ENCODE results near the gene TFG.

Gene TFG

GRCh38 chr3:100756441-100756840 is 47.1 kb downstream of the TFG start:
- DNase-seq (ENCODE audit: low spot score), result no peak

DNA sequence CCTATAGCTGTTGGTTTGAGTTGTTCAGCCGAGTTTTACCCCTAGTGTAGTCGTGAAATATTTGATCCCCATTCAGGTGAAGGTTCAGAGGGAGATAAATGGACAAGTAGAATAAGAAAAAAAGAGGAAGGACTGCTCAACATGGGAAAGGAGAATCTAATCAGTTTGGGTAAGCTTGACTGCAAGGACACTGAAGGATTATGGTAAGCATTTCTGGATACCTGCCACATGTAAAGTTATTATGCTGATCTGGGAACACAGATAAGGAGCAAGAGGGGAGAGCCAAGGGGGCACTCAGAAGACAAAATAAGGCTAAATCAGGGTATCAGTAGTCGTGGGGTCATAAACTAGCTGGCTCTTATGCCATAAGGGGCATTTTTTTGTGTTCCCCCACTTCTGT is 49.9 kb downstream of the TFG start:
- no peak for DNase-seq (ENCODE audit: low spot score)

DNA sequence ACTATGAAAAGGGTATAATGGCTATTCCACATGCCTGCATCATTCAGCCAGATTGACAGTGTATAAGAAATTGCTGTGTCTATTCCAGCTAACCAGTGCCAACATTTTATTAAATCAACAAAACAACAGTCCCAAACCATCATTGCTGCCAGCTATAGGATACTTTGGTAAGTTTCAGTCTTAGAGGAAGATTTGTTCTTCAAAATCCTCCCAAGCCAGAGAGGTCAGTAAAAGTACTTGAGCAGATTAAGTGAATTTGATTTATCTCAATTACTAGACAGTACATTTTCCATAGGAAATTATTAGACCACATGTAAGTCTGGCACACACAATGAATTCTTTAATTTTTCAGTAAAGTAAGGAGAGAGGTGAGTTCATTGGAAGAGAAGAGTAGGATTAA is 50.7 kb downstream of the TFG start:
- DNase-seq (ENCODE audit: low spot score), result no peak

DNA sequence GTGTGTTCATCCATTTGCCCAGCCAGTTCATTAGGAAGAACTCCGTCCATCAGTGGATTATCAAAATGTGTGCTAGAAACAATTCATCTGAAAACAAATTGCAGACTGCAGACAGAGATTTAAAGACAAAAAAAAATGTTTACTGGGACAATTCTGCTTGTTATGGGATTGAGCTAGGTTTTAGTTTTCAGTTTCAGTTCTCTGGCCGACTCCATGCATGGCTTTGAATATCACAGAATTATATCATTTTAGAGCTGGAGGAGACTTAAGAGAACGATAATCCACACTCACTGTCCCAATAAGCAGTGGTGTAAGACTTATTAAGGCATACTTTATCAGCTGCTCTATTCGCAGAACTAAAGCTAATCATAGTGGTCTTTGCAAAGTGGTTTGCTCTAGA is 51.1 kb downstream of the TFG start:
- DNase-seq (ENCODE audit: low spot score), result no peak

- peak; percentile 19 for DNase-seq (ENCODE audit: low spot score)
These were observed 52.1 kb downstream of the TFG start for GRCh38 chr3:100761211-100761942.

DNA sequence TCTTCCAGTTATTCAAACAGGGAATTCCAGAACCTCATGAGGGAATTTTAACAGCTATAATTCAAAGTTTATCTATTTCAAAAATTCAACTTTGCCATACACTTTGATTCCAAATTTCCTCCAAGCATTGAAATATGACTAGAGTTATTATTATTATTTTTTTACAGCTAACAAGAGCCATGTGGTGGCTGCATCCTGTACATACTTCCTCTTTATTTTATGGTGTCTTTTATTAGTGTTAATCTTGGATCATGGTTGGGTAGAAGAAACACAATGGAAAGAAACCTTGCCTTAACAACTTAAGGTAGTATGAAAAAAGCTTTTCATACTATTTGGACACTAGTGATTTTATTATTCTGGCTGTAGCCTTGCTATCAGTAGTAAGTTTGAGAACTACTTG is 52.7 kb downstream of the TFG start:
- no peak for DNase-seq (ENCODE audit: low spot score)

DNA sequence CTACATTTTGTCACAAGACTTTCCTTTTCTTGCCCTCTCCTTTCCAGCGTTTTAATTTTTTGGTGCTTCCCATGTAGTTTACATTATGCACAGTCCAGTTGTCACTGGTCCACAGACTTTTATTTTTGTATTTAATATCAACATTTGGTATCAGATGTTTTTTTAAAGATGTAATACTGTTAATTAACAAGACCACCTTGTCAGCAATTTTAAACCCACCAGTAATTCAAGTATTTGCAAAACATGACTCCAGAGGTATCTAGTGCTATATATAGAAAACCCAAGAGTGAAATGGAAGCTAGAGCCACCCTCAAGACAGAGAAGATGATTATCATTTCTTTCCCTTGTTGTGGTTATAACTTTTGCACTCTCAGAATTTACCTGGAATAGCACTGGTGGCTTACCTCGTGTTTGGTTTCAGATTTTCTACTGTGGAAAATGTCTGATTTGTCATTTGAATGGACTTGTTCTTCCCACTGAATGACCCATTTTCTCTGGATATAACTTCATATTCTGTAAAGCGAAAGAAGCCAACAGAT is 56.2 kb downstream of the TFG start:
- no peak for DNase-seq (ENCODE audit: low spot score)

- no peak for DNase-seq (ENCODE audit: low spot score)
These were observed 56.8 kb downstream of the TFG start for GRCh38 chr3:100766069-100766468.

GRCh38 chr3:100769693-100770092 is 60.4 kb downstream of the TFG start:
- no peak for DNase-seq (ENCODE audit: low spot score)

GRCh38 chr3:100775226-100775625 is 65.9 kb downstream of the TFG start:
- no peak for DNase-seq (ENCODE audit: low spot score)

DNA sequence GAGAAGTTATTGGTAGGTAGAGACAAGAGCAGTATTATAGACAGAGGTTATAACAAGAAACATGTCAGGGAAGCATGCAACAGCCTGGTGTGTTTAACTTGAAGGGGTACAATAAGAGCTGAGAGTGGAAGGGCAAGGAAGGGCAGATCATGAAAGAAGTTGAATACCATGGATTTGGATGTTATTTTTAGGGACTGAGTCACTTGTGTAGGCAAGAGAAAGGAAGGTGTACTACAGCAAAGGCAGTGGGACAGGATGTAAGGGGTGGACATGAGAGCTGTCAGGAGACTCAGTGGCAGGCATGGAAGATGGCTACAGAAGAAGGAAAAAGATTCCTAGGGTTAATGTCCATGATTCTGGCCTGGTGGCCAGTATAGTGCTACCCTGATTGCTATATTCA is 66.4 kb downstream of the TFG start:
- no peak for DNase-seq (ENCODE audit: low spot score)

DNA sequence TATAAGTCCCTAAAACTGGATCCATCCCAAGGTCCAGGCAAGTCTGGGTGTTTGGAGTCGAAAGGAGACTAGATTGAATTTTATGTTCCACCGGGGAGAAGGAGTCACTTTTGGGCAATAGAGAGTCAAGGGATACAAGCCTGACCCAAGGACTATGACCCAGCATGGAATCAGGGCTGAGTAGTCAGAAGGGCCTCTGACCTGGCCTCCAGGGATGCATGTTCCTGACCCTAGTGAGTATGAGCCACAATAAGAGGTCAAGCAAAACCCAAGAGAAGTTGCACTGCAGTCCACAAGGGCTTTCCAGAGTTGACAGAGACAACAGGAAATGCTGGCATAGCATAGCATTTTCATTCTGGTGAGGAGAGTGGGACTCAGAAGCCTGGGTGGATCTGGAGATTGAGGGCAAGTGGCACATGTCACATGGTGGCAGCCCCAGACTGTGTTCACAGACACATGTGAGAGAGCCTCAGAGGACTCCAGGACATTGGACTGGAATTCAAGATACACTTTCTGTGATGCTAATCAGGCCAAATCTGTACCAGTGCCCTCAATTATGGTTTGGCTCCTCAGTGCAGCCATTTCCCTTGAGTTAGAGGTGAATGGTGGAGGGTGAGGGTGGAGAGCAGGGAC is 66.9 kb downstream of the TFG start:
- DNase-seq (ENCODE audit: low spot score), result no peak

GRCh38 chr3:100776746-100777145 is 67.5 kb downstream of the TFG start:
- DNase-seq (ENCODE audit: low spot score), result no peak

DNA sequence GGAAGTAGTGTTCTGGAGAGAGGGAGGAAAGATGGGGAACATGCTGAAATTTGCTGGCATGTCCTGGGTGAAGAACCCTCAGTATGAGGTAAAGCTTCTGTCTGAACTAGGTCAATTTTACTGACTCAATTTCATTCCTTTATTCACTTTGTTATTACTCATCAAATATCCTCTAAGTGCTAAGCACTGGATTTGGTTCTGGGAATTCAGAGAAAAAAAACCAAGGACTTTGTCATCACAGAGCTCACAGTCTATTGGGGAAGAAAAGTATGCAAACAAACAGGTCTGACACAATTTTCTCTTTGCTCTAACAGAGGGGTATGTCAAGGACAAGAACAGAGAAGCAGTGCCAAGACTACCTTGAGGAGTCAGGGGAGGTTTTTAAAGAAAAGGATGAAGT is 68.0 kb downstream of the TFG start:
- no peak for DNase-seq (ENCODE audit: low spot score)

DNA sequence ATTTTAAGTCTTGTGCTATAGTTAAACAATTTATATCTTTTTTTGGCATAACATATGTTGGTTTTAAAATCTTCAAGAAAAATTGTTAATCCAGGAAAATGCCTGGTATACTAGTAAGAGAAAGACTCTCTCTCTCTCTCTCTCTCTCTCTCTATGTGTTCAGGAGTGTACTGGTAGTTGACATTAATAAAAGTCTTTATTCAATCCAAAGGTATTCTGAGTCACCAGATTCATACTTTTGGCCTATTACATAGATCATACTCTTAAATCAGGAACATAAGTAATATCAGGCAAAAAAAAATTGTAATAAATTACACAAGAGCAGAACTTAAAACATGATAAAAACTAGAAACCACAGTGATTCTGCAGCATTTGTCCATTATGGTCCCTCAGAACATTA is 70.2 kb downstream of the TFG start:
- DNase-seq (ENCODE audit: low spot score), result no peak

- DNase-seq (ENCODE audit: low spot score), result no peak
These were observed 70.9 kb downstream of the TFG start for GRCh38 chr3:100780071-100780622.

DNA sequence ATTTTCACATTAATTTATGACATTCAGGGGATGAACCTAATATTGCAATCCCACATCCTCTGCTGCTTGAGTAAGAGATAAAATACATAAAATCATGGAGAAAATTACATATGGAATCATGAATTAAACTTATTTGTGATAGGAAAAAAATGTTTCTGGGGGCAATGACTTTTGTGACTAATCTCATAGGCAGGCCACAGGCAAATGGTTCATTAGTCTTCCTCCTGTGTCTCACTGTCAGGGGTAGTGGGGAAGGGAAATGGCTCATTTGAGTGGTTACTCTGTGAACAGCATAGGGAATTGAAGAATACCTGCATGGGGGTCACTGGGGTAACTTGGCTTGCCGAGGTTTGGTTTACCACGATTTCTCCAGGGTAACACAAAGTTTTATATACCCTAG is 72.0 kb downstream of the TFG start:
- DNase-seq (ENCODE audit: low spot score), result no peak

DNA sequence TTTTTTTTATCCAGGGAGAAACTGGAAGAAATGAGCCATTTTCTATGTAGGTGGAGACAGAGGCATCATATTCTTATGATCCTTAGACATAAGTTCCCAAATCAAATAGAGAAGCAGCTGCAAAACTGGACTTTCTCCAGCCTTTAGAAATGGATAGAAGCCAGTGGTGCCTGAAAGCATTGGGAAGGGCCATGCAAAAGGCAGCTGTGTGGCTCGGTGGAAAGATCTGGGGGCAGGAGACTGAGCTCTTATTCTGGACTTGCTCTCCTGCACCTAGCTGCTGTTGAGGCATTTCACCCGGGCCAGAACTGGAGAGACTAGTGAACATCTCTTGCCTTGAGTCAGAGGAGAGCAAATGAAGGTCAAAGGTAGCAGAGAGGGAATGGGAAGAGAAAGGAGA is 73.1 kb downstream of the TFG start:
- DNase-seq (ENCODE audit: low spot score), result no peak

DNA sequence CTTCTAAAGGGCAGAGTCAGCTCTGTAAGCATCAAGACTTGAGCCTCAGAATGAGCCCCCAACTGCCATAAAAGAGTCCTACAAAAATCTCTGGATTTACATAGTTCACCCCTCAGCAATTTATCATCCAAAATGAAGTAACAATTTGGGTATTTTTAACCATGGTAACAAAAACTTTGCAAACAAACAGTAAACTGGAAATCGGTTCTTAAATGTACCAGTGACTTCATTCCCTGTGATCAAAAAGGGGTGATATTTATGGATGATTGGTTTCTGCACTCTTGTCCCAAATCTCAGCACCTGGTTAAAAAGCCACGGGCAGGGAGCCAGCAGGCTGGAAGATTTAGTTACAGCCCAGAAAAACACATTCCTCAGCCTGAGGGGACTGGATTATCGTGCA is 73.6 kb downstream of the TFG start:
- no peak for DNase-seq (ENCODE audit: low spot score)

DNA sequence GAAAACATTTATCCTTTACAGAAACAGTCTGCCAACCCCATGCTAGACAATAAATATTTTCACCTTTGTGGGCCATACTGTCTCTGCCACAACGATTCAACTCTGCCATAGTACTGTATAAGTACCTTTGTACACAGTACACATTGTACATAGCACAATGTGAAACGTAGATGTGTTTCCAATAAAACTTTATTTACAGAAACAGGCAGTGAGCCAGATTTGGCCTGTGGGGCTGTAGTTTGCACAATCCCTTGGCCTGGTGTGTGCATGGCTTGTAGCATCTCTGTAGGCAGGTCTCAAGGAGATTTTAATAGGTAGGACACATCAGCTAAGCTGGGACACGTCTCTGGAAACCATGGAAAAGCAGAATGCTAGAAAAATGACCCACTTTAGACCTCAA is 74.3 kb downstream of the TFG start:
- DNase-seq (ENCODE audit: low spot score), result no peak

DNA sequence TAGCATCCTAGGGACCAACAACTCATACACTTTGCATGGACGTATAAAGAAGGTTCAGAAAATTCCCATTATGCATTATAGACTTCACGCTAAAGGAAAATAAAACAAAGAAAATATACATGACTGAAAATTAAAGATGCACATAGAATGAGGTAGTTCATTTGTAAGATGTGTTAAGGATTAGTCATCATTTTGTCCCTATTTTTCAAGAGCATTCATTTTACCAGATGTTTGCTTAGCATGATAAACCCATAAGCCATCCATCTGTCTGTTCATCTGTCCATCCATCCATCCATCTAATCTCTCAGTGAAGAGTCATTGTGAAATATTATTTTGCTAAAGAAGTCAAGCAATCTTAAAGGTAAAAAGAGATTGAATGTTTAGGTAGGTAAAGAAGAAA is 80.3 kb downstream of the TFG start:
- DNase-seq (ENCODE audit: low spot score), result no peak

- DNase-seq (ENCODE audit: low spot score), result no peak
These were observed 87.3 kb downstream of the TFG start for GRCh38 chr3:100796556-100796955.

DNA sequence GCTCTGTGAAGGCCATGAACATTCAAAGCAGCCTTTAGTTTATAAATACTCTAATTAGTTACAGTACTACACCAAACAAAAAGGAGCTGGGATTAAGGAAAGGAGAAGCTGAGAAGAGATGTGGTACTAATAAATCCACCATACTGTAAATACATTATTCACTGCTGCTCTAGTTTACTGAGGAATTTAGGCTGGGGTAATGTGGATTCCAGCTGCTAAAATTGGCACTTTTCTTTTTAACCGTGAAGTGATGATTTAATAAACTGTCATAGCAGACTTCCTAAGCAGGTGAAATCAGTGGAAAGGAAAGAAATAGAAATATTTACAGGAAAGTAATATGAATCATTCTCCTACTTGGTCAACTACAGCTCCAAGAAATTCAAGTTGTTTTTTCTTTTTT is 88.7 kb downstream of the TFG start:
- no peak for DNase-seq (ENCODE audit: low spot score)

Measured in germinal center (tissue), 1 donor.